ENCODE measurements around the gene AURKAIP1.

GRCh38 chr1:1360506-1361169 lies 14.4 kb downstream of the AURKAIP1 start:
- TF ChIP-seq POLR2A (IDR thresholded peaks at IDR 0.05) = no peak
- TF ChIP-seq, protein P1, sequence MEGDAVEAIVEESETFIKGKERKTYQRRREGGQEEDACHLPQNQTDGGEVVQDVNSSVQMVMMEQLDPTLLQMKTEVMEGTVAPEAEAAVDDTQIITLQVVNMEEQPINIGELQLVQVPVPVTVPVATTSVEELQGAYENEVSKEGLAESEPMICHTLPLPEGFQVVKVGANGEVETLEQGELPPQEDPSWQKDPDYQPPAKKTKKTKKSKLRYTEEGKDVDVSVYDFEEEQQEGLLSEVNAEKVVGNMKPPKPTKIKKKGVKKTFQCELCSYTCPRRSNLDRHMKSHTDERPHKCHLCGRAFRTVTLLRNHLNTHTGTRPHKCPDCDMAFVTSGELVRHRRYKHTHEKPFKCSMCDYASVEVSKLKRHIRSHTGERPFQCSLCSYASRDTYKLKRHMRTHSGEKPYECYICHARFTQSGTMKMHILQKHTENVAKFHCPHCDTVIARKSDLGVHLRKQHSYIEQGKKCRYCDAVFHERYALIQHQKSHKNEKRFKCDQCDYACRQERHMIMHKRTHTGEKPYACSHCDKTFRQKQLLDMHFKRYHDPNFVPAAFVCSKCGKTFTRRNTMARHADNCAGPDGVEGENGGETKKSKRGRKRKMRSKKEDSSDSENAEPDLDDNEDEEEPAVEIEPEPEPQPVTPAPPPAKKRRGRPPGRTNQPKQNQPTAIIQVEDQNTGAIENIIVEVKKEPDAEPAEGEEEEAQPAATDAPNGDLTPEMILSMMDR (IDR thresholded peaks at IDR 0.05) = no peak
